NT2/D1 (cell line): ENCODE measurements around the gene TECR.

ENCODE experiments used
- DNase-seq: peaks from one replicate; pipeline ENCODE4 v3.0.0-alpha.2; 2011; ENCODE audit warnings: low read depth, low spot score
- H3K27me3 ChIP-seq: 2 replicates; pipeline ENCODE4 v1.6.0; 2011; ENCODE audit warnings: mild to moderate bottlenecking; ENCODE audit not compliant: insufficient read length, insufficient read depth
- H3K36me3 ChIP-seq: 2 replicates; pipeline ENCODE4 v1.6.1; 2011; ENCODE audit warnings: mild to moderate bottlenecking, low read length, mixed read lengths; ENCODE audit not compliant: insufficient read depth, insufficient read length
- H3K4me1 ChIP-seq: 2 replicates; pipeline ENCODE4 v1.5.1; 2011; ENCODE audit not compliant: insufficient read depth, insufficient read length
- H3K4me3 ChIP-seq: 2 replicates; pipeline ENCODE4 v1.5.1; 2011; ENCODE audit warnings: low read depth; ENCODE audit not compliant: insufficient read length
- H3K9ac ChIP-seq: 2 replicates; pipeline ENCODE4 v1.6.0; 2011; ENCODE audit warnings: low read depth; ENCODE audit not compliant: insufficient read length
- H3K9me3 ChIP-seq: 2 replicates; pipeline ENCODE4 v1.5.1; 2011; ENCODE audit warnings: mild to moderate bottlenecking, low read length; ENCODE audit not compliant: insufficient read depth
- SUZ12 ChIP-seq: IDR thresholded peaks from 2 replicates; pipeline ENCODE4 v1.6.1; 2011; ENCODE audit not compliant: insufficient read length, insufficient read depth; ENCODE audit errors: extremely low read depth
- YY1 ChIP-seq: IDR thresholded peaks from 2 replicates; pipeline ENCODE4 v1.6.1; 2011; ENCODE audit not compliant: insufficient read length, insufficient read depth
- ZNF274 ChIP-seq: IDR thresholded peaks from 2 replicates; pipeline ENCODE4 v1.6.1; 2011; ENCODE audit warnings: mild to moderate bottlenecking, low read depth, low read length

The TECR gene, protein sequence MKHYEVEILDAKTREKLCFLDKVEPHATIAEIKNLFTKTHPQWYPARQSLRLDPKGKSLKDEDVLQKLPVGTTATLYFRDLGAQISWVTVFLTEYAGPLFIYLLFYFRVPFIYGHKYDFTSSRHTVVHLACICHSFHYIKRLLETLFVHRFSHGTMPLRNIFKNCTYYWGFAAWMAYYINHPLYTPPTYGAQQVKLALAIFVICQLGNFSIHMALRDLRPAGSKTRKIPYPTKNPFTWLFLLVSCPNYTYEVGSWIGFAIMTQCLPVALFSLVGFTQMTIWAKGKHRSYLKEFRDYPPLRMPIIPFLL

DNA sequence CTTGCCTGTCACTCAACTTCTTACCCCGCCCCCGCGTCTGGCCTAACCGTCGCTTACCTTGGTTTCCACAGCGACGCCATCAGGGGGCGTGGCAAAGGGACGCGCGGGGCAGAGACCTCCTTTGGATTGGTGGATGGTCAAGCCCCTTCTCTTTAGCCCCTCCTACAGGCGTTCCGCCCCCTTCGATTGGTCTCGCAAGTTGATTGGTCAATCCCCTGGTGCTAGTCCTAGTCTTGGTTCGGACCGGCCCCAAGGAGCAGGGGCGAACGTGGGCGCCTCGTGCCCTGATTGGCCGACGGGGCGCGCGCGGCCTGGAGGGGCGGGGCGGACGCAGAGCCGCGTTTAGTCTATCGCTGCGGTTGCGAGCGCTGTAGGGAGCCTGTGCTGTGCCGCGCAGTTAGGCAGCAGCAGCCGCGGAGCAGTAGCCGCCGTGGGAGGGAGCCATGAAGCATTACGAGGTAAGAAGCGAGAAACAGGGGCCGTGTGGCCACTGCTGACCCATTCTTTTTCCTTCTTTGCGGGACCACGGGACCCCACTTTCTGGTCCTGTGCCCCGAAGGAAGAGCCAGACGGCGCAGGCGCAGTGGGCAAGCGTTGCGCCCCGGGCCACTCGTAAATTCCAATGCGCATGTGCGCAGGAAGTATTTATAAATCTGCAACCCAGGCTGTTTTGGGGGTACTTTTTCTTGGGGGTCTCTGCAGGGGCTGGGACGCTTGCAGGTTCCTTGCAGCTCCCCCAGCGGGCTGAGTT, at the start of gene TECR:
TECR (plus strand) TSS at position 341 of the 751 bp plus-strand sequence; CDS start at position 444, 103 bp downstream.
- peak within 1 kb of the TSS; percentile 96 for H3K9ac ChIP-seq
- TF ChIP-seq YY1, result no peak
- no peak for TF ChIP-seq ZNF274
- TF ChIP-seq SUZ12, result no peak
- H3K9me3 ChIP-seq, result no peaks in the 10 kb centered on the region
- peaks cover 5% of the 10 kb centered on the region for H3K4me1 ChIP-seq
- DNase-seq, result peak; percentile 100
- peaks cover under 1% of the 10 kb centered on the region for H3K36me3 ChIP-seq
- H3K4me3 ChIP-seq, result peak within 1 kb of the TSS; percentile 83
- no peaks in the 10 kb centered on the region for H3K27me3 ChIP-seq

DNA sequence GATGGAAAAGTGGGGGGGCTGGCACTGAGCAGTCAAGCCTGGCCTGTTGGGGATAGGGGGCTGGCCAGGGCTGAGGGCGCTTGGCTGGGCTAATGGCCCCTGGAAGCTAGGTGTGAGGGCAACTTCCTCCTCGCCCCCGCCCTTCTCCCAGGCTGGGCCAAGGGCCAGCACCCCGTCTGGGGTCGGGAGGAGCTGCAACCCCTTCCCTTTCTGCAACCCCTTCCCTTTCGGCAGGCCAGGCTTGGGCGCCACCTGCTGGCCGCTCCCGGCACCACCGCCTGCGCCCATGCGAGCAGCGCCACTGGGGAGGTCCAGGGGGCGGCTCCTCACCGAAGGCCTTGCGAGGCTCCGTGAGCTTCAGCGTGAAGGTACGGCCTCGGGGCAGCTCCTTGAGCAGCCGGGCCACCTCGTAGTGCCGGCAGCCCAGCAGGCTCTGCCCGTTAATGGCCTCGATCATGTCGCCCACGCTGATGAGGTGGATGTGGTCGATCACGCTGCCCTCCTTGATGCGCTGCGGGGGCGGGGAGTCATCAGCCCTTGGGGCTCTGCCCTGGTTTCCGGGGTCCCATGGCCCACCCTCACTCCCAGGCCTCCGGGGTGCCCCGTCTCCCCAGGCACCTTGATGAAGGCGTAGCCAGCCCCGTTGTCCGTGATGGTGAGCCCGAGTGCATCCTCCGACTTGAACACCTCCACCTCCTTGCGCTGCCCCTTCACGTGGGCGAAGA, 49.3 kb upstream of the TECR start:
- Histone ChIP-seq H3K9ac (peak overlapping the region; percentile 66), H3K9me3 (no peaks in the 10 kb centered on the region), H3K36me3 (peaks cover 53% of the 10 kb centered on the region), H3K4me3 (no peak overlapping the region), H3K27me3 (no peaks in the 10 kb centered on the region), H3K4me1 (peaks cover 37% of the 10 kb centered on the region)
- TF ChIP-seq SUZ12 (no peak), YY1 (no peak), ZNF274 (no peak)
- peak; percentile 55 for DNase-seq

DNA sequence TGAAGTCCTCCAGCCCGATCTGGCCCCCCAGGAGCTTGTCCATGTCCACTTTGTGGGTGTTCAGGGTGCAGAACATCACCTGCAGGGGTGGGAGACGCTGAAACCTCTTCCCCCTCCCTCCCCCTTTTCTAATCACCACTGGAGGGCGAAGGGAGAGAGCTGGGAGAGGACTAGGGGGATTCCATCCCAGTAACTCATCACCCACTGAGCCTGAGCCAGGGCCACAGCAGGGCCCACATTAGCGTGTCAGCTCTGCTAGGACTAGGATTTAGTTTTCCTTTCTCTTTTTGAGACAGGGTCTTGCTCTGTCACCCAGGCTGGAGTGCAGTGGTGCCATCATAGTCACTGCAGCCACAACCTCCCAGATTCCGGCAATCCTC, 48.7 kb upstream of the TECR start:
- H3K36me3 ChIP-seq, result peaks cover 53% of the 10 kb centered on the region
- H3K27me3 ChIP-seq, result no peaks in the 10 kb centered on the region
- H3K4me3 ChIP-seq, result no peak overlapping the region
- TF ChIP-seq ZNF274, result no peak
- TF ChIP-seq YY1, result no peak
- no peak for TF ChIP-seq SUZ12
- H3K9ac ChIP-seq, result peak overlapping the region; percentile 66
- H3K9me3 ChIP-seq, result no peaks in the 10 kb centered on the region
- no peak for DNase-seq
- H3K4me1 ChIP-seq, result peaks cover 36% of the 10 kb centered on the region

DNA sequence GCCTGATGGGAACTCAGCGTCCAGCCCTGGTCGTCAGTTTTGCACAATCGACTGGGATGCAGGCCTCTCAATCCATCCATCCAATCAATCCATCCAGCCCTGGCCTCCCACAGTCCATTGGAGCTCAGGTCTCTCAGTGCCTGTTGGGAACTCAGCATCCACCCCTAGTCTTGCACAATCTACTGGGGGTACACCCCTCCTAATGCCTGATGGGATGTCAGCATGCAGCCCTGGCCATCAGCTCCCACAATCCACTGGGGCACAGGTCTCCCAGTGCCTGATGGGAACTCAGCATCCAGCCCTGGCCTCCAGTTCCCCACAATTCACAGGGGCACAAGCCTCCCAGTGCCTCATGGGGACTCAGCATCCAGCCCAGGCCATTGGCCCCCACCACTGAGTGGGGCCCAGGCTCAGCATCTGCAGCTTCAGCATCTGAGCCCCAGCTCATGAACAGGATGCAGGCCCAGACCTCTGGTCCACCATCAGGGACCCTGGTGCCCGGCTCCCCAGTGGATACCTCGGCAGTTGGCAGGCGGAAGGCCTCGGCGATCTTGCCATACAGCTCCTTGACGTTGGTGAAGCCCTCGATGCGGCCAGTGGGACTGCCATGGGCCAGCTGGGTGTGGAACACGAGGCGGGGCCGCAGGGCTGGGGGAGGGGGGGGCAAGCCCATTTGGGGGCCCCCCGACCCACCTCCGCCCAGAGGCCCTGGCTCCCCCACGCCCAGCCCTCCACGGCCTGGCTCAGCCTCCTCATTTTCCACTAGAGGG, 47.0 kb upstream of the TECR start:
- Histone ChIP-seq H3K27me3 (no peaks in the 10 kb centered on the region), H3K9ac (peak overlapping the region; percentile 36), H3K9me3 (no peaks in the 10 kb centered on the region), H3K4me3 (no peak overlapping the region), H3K36me3 (peaks cover 59% of the 10 kb centered on the region), H3K4me1 (peaks cover 22% of the 10 kb centered on the region)
- TF ChIP-seq SUZ12 (no peak), ZNF274 (no peak), YY1 (no peak)
- no peak for DNase-seq

DNA sequence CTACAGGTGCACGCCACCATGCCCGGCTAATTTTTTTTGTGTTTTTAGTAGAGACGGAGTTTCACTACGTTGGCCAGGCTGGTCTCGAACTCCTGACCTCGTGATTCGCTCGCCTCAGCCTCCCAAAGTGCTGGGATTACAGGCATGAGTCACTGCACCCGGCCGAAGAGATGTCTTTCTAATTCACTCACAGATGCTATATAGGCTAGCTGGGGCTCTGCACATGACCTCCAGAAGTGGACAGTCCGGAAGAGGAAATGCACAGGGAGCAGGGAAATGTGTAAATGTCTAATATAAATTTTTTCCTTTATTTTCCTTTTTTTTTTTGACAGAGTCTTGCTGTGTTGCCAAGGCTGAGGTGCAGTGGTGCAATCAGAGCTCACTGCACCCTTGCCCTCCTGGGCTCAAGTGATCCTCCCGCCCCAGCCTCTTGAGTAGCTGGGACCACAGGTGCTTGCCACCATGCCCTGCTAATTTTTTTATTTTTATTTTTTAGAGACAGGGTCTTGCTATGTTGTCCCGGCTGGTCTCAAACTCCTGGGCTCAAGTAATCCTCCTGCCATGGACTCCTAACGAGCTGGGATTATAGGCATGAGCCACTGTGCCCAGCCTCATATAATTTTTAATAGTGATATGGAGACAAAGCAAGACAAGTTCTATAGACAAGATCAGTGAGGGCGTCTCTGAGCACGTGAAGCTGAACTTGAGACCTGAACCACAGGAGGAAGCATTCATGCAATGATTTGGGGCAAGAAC, 41.8 kb upstream of the TECR start:
- H3K27me3 ChIP-seq, result no peaks in the 10 kb centered on the region
- no peaks in the 10 kb centered on the region for H3K9me3 ChIP-seq
- H3K9ac ChIP-seq, result no peak overlapping the region
- no peak overlapping the region for H3K4me3 ChIP-seq
- DNase-seq, result no peak
- H3K4me1 ChIP-seq, result no peaks in the 10 kb centered on the region
- peaks cover 59% of the 10 kb centered on the region for H3K36me3 ChIP-seq
- TF ChIP-seq SUZ12 (no peak), ZNF274 (no peak), YY1 (no peak)

DNA sequence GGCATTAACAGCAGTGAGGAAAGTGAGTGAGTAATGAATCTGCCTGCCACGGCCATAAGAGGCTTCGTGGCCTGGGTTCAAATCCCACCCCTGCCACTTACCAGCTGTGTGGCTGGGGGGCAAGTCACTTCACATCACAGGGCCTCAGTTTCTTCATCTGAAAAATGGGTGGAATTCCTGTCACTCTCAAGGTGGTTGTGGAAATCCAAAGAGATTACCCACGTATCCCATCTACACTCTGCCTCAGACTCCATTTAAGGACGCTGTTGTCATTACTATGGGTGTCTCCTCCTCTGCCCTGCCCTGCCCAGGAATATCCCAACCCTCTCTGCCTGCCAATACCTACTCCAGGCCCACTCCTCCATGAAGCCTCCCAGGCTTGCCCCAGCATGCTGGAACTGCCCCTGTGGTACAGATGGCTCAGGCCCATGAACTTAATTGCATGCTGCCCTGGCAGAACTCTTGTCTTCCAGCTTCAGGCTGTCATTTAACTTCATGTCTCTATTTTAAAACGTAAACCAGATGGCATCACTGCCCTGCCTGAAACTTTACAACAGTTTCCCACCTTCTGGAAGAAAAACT, 36.5 kb upstream of the TECR start:
- Histone ChIP-seq H3K4me1 (peaks cover 17% of the 10 kb centered on the region), H3K4me3 (no peak overlapping the region), H3K9ac (no peak overlapping the region), H3K9me3 (no peaks in the 10 kb centered on the region), H3K27me3 (no peaks in the 10 kb centered on the region), H3K36me3 (peaks cover 46% of the 10 kb centered on the region)
- TF ChIP-seq YY1 (no peak), SUZ12 (no peak), ZNF274 (no peak)
- no peak for DNase-seq
